Calu3 (cell line): Measurements from ENCODE around the gene SLC37A1. TPM values are rescaled to one million over a fixed set of nuclear protein-coding genes. Genes with fewer than 3 reads are reported as not detected.

Experiments
- BruUV-seq: library from RNA; stranded (reverse); fragments of 400-500 nt; replicated peaks from 2 replicates; lab custom pipeline; 2021; lab: Mats Ljungman, UMichigan
- CTCF ChIA-PET: fragments of 300-600 bp; sonication (Branson Sonifier 250); formaldehyde crosslinking; loops from one replicate; lab custom pipeline; 2022; ENCODE audit warnings: antibody characterized with exemption; lab: Charles Lee
- DNase-seq: peaks from one replicate; pipeline ENCODE4 v3.0.0; 2022
- H3K27ac Mint-ChIP-seq: one replicate; pipeline ENCODE4 v1.8.0; 2022; ENCODE audit warnings: mixed read lengths; ENCODE audit not compliant: unreplicated experiment
- H3K27me3 Mint-ChIP-seq: one replicate; pipeline ENCODE4 v1.8.0; 2022; ENCODE audit warnings: mixed read lengths; ENCODE audit not compliant: unreplicated experiment
- H3K36me3 Mint-ChIP-seq: one replicate; pipeline ENCODE4 v1.8.0; 2022; ENCODE audit warnings: mild to moderate bottlenecking, moderate library complexity, mixed read lengths; ENCODE audit not compliant: insufficient read depth, unreplicated experiment
- H3K4me1 Mint-ChIP-seq: one replicate; pipeline ENCODE4 v1.8.0; 2022; ENCODE audit warnings: mild to moderate bottlenecking, low read depth, mixed read lengths; ENCODE audit not compliant: unreplicated experiment
- H3K4me3 Mint-ChIP-seq: one replicate; pipeline ENCODE4 v1.8.0; 2022; ENCODE audit warnings: mild to moderate bottlenecking, low read depth, moderate library complexity, mixed read lengths; ENCODE audit not compliant: unreplicated experiment
- H3K9me3 Mint-ChIP-seq: one replicate; pipeline ENCODE4 v1.8.0; 2022; ENCODE audit warnings: low read depth, mixed read lengths; ENCODE audit not compliant: unreplicated experiment
- CTCF ChIP-seq: fragments of 200-600 bp; IDR thresholded peaks from one replicate; pipeline ENCODE4 v1.8.0; 2022; ENCODE audit warnings: antibody characterized with exemption; ENCODE audit not compliant: unreplicated experiment
- intact Hi-C: fragments of 100-400 bp; cut with micrococcal nuclease; formaldehyde crosslinking; loops from one replicate; pipeline ENCODE4 v1.10.0; 2022; ENCODE audit not compliant: unreplicated experiment
- total RNA-seq: library from RNA; stranded (reverse); gene quantifications from 2 replicates; pipeline ENCODE4 v1.2.3, GENCODE V29; 2022

The SLC37A1 gene
- total RNA-seq, 1 experiment from 2014 or later = 24.9 TPM

DNA sequence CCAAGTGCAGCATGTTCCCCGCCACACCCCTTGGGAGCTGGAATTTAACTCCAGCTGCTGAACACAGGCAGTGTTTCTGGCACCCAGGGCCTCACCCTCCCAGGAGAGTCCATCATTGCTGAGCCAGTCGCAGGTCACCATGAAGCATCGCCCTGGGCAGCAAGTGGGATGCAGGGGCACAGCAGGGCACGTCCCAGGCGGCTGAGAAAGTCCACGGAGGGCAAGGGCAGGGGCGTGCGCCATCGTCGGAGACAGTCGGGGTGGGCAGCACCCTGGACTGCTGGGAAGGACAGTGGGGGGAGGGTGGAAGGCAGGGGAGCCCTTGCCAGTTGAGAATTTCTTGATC lies 70.6 kb downstream of the SLC37A1 start:
- no peaks in the 10 kb centered on the region for H3K4me1 Mint-ChIP-seq
- no peaks in the 10 kb centered on the region for H3K36me3 Mint-ChIP-seq
- H3K9me3 Mint-ChIP-seq = no peaks in the 10 kb centered on the region
- no TSS peak for BruUV-seq
- no peak overlapping the region for H3K27ac Mint-ChIP-seq
- intact Hi-C loops = no loop called here
- no peaks in the 10 kb centered on the region for H3K27me3 Mint-ChIP-seq
- TF ChIP-seq CTCF = no peak
- no peak overlapping the region for H3K4me3 Mint-ChIP-seq
- CTCF ChIA-PET = no interaction called here
- no peak for DNase-seq

DNA sequence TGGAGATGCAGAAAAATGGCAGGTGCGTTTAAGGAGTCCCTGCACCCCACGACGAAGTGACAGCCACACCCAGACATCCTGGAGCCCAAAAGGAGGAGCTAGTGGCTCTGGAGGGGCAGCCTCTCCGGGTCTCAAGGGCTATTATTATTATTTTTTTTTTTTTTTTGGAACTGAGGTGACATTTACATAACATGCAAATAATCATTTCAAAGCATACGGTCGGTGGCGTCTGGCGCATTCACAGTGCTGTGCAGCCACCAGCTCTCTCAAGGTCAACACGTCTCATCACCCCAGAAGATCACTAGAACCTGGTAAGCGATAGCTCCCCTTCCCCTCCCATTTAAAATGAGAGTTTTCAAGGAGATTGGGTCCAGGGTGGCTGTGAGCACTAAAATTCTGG lies 72.2 kb downstream of the SLC37A1 start:
- no peak for TF ChIP-seq CTCF
- CTCF ChIA-PET = no interaction called here
- BruUV-seq = no TSS peak

DNA sequence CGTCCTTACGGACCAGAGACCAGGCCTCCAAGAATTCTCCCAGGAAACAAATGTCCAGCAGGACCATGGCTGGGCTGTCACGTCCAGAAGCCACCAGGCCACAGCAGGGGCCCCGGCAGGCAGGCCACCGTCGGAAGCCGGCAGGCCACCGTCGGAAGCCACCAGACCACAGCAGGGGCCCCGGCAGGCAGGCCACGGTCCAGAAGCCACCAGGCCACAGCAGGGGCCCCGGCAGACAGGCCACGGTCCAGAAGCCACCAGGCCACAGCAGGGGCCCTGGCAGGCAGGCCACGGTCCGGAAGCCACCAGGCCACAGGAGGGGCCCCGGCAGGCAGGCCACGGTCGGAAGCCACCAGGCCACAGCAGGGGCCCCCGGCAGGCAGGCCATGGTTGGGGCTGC lies 72.8 kb downstream of the SLC37A1 start:
- H3K4me3 Mint-ChIP-seq = no peak overlapping the region
- H3K27ac Mint-ChIP-seq = no peak overlapping the region
- BruUV-seq = no TSS peak
- TF ChIP-seq CTCF = no peak
- H3K36me3 Mint-ChIP-seq = no peaks in the 10 kb centered on the region
- H3K4me1 Mint-ChIP-seq = no peaks in the 10 kb centered on the region
- H3K9me3 Mint-ChIP-seq = no peaks in the 10 kb centered on the region
- H3K27me3 Mint-ChIP-seq = no peaks in the 10 kb centered on the region
- intact Hi-C loops = no loop called here
- DNase-seq = no peak
- CTCF ChIA-PET = no interaction called here

More for the DNA sequence above, 72.2 kb downstream of the SLC37A1 start:
- H3K4me3 Mint-ChIP-seq = no peak overlapping the region
- intact Hi-C loops = no loop called here
- no peak for DNase-seq
- no peaks in the 10 kb centered on the region for H3K4me1 Mint-ChIP-seq
- no peaks in the 10 kb centered on the region for H3K36me3 Mint-ChIP-seq
- no peaks in the 10 kb centered on the region for H3K9me3 Mint-ChIP-seq
- H3K27me3 Mint-ChIP-seq = no peaks in the 10 kb centered on the region
- H3K27ac Mint-ChIP-seq = no peak overlapping the region

- Mint-ChIP-seq H3K36me3 (no peaks in the 10 kb centered on the region), H3K9me3 (no peaks in the 10 kb centered on the region), H3K27me3 (no peaks in the 10 kb centered on the region), H3K27ac (no peak overlapping the region), H3K4me1 (no peaks in the 10 kb centered on the region), H3K4me3 (no peak overlapping the region)
- DNase-seq = no peak
- CTCF ChIA-PET = no interaction called here
- intact Hi-C loops = no loop called here
- TF ChIP-seq CTCF = no peak
- no TSS peak for BruUV-seq
These were observed 73.4 kb downstream of the SLC37A1 start for GRCh38 chr21:42587036-42587435.
